RPMI8226 (cell line): ENCODE measurements around the gene GNAL.
A peak's percentile ranks its signal among the peaks of the same experiment; 100 is the strongest.
"Not testable (repeated sequence)": the region's sequence is repeated elsewhere in the genome, so short reads cannot be mapped to it uniquely, and the experiment has no call there.

ENCODE experiments used
- DNase-seq: peaks from one replicate; pipeline ENCODE4 v3.0.0-alpha.2; 2015

Gene GNAL

GRCh38 chr18:11688972-11689668, at the start of gene GNAL:
GNAL (plus strand) TSS chr18:11689264; CDS start chr18:11689564, 300 bp downstream.
- peak; percentile 79 for DNase-seq

DNA sequence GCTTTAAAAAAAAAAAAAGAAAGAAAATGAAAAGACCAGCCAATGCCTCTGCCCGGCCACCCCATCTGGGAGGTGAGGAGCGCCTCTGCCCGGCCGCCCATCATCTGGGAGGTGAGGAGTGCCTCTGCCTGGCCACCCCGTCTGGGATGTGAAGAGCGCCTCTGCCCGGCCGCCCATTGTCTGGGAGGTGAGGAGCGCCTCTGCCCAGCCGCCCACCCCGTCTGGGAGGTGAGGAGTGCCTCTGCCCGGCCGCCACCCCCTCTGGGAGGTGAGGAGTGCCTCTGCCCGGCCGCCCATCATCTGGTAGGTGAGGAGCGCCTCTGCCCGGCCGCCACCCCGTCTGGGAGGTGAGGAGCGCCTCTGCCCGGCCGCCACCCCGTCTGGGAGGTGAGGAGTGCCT, 41.8 kb upstream of the GNAL start:
- DNase-seq = not testable (repeated sequence)

DNA sequence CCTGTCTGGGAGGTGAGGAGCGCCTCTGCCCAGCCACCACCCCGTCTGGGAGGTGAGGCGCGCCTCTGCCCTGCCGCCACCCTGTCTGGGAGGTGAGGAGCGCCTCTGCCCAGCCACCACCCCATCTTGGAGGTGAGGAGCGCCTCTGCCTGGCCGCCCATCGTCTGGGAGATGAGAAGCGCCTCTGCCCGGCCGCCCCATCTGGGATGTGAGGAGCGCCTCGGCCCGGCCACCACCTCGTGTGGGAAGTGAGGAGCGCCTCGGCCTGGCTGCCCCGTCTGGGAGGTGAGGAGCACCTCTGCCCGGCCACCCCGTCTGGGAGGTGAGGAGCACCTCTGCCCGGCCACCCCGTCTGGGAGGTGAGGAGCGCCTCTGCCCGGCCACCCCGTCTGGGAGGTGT, 41.3 kb upstream of the GNAL start:
- not testable (repeated sequence) for DNase-seq

DNA sequence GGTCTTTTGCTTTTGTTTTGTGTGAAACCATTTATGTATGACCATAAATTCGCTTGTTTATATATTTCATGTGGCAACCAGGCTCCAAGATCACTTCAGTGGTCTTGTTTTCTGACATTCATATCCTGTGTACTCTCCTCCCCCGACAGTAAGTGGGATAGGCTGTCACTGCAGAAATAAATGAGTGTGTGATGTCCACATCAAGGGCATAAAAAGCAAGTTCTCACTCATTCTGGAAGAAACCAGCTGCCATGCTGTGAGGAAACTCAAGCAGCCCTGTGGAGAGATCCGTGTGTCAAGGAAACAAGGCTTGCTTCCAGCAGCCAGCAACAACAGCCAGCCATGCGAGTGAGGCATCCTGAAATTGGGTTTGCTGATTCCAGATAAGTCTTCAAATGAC, 39.2 kb upstream of the GNAL start:
- DNase-seq = no peak

- no peak for DNase-seq
Observed at GRCh38 chr18:11651899-11652298, 37.2 kb upstream of the GNAL start.

DNA sequence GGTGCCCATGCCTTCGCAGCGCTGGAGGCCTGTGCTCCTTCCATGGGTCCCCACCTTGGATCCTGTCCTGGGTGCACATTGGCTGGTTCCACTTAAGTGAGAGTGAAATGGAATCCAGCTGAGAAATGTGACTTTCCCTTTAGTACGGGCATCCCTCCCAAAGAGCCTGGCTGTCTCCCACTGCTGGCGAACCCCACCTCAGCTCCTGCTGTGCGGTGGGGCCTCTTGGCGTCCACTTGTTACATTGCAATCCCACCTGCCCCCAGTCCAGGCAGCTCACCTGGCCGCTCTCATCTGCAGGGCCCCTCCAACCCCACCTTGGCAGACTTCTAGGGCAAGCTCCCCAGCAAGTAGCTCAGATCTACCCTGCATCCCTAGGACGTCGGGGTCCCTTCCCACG, 35.5 kb upstream of the GNAL start:
- no peak for DNase-seq

GRCh38 chr18:11654736-11655605, 34.1 kb upstream of the GNAL start:
- DNase-seq = peak; percentile 65

GRCh38 chr18:11655606-11655932, 33.5 kb upstream of the GNAL start:
- DNase-seq = no peak

GRCh38 chr18:11657152-11657551, 31.9 kb upstream of the GNAL start:
- DNase-seq = no peak

- no peak for DNase-seq
Observed at GRCh38 chr18:11657554-11657953, 31.5 kb upstream of the GNAL start.

DNA sequence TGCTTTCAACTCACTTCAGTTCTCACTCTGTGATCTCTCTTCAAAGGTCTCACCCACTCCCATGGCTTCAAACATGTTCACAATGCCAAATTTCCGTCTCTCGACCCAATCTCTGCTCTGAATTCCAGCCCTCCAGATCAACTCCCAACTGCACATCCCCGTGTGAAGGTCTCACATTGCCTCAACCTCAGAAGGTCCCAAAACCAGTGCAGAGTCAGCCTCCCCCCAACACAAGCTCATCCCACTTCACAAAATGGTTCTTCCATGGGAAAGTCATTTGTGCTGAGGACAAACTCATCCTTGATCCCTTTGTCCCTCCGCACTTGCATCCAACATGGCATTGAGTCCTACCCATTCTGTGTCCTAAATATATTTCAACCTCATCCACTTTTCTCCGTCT, 31.0 kb upstream of the GNAL start:
- no peak for DNase-seq

DNA sequence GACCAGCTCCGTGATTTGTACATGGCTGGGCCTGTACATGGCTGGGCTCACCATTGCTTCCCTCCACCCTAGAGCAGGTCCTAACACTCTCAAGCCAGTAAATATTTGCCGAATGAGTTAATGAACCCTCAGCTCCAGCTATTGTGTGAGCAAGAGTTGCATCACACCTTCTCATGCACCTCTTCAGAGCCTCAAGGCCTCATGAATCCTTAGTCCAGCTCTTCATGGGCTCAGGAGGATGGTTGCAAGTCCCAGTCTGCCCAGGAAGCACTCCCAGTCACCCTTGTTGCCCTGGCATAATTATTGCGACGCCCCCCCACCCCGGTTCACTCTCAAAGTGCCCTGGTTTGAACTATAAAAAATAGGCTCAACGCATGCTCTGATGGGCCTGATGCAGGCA, 30.1 kb upstream of the GNAL start:
- DNase-seq = no peak

- DNase-seq = no peak
Observed at GRCh38 chr18:11660691-11661090, 28.4 kb upstream of the GNAL start.

DNA sequence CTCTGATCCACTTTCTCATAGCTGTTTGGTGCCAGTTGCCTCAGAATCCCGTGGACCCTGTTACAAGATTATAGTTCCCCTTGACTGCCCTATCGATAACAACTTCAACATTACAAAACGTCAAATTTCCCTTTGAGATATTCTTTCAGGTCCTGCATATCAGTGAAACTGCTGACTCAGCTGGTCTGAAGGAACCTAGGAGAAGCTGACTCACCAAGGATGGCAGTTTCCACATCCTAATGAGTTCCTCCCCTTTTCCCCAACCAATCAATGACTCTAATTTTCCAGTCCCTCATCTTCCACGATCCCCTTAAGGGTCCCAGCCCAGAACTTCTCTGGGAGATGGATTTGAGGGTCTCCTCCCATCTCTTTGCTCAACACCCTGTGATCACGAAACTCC, 27.6 kb upstream of the GNAL start:
- peak; percentile 14 for DNase-seq

- no peak for DNase-seq
Observed at GRCh38 chr18:11663439-11664029, 25.5 kb upstream of the GNAL start.

DNA sequence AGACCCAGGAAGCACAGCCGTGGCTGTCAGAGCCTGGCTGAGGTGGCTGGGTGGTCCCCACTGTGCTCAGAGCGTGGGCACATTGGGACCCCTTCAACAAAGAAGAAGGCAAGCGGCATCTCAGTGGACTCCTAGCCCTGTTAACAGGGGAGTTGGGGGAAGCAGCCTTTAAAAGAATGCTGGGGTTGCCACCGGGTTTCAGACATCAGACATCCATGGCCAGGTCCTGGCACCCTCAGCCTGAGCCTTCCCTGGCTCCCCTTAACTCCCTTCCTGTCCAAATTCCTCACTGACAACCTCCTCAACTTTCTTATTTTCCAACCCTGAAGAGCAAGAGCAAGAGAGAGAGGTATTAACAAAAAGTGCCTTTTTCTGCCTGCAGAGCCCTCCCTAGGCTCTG, 24.8 kb upstream of the GNAL start:
- no peak for DNase-seq

- no peak for DNase-seq
Observed at GRCh38 chr18:11665146-11665545, 23.9 kb upstream of the GNAL start.

DNA sequence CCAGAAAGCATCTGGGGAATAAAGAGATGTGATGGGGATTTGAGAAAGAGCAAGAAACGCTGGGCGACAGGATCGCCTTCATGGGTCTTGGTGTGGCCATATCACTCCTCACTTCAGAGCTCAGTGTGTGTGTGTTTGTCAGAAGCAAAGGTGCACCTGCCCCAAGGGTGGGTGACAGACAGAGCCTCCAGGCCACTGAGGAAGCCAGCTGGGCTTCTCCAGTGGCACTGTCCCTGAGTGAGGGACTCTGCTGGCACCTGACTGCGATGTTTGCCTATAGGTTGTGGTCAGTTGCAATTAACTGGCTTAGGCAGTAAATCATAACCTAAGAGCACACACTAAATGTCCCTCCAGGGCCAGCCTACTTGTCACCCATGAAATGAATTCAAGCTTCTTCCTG, 23.5 kb upstream of the GNAL start:
- no peak for DNase-seq

DNA sequence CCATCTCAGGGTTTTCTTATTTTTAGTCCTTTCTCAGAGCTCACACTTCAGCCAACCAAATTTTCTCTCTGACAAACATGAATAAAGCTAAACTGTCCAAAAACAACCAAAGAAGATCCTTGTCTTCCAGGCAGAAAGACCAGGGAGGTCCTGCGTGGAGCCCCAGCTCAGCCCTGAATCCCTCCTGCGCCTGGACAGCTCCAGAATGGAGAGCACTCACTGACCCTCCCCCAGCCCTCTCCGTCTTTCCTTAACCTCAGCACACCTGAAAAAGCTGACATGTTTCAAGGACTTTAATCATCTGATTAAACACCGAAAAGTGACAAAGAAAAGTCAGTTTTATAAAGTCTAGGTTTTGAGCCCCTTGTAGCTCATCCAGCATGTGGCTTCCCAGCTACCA, 22.9 kb upstream of the GNAL start:
- DNase-seq = no peak

DNA sequence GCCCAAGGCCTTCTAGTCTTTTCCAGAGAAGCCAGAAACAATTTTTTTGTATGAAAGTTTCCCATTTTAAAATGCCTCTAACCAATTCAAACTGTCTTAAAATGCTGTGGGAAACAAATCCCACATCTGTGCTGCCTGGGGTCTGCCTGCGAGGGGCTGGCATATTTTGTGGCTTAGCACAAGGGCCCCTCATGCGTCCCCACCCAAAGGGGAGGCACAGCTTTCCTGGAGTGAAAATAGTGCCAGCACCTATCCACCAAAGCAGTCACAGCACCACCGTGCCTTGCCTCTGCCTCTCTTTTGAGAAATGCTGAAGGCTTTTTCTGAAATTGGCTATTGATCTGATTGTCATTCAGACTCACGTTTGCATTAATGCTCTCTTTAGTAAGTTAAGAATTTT, 22.2 kb upstream of the GNAL start:
- DNase-seq = no peak

GRCh38 chr18:11667578-11667977, 21.5 kb upstream of the GNAL start:
- DNase-seq = no peak

DNA sequence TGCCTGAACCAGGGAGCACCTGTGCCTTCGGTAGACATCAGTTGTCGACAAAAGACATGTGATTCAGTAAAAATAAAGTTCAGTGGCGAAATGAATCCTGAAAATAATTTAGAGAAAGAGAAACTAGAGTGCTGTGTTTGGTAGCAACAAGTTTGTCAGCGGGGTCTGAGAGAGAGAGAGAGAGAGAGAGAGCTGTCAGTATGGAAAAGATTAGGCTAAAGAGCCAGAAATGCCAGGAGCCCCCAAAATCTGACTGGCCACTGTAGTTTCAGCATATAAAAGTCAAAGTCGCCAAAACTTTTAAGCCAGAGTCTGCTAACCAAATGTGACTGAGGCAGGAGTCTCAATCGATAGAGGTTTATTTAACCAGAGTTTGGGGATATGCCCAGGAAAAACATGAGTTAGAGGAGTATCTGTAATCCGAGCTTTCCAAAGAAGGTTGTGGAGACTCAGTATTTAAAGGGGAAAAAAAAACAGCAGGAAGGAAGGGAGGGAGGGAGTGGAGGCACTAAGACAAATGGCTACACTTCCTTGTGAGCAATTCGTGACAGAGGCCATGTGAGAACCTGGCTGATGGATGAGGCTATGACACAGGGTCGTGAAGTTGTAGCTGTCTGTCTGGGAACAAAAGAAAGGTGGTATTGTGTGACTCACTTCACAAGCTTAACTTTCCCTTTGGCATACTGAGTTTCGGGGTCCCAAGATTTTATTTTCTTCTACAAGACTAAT, 20.5 kb upstream of the GNAL start:
- no peak for DNase-seq

GRCh38 chr18:11669271-11669947, 19.7 kb upstream of the GNAL start:
- DNase-seq = no peak
